ENCODE data around the gene ADH1B. TPM values are rescaled to one million over a fixed set of nuclear protein-coding genes. Genes with fewer than 3 reads are reported as not detected.

ADH1B gene
- total RNA-seq, 1 experiment from 2014 or later: not detected

GRCh38 chr4:99276417-99276816, 44.8 kb downstream of the ADH1B start:
- no peaks in the 10 kb centered on the region for H3K9me3 ChIP-seq (ENCODE audit: insufficient read depth, low read depth)
- H3K4me1 ChIP-seq (replicated peaks; ENCODE audit: insufficient read depth): no peaks in the 10 kb centered on the region
- H3K4me3 ChIP-seq: no peak overlapping the region
- H3K36me3 ChIP-seq (ENCODE audit: low read depth): no peaks in the 10 kb centered on the region
- no peaks in the 10 kb centered on the region for H3K27me3 ChIP-seq (ENCODE audit: insufficient read depth, low read depth)
- H3K79me2 ChIP-seq (ENCODE audit: low read depth): no peaks in the 10 kb centered on the region
- DNase-seq: no peak
- ChIA-PET CTCF (no interaction called here), POLR2A (ENCODE audit: unreplicated experiment) (no interaction called here)
- no peak overlapping the region for H3K4me2 ChIP-seq
- no peaks in the 10 kb centered on the region for H3F3A ChIP-seq (ENCODE audit: insufficient read depth, low read depth)
- no peak for TF ChIP-seq EZH2 (IDR thresholded peaks at IDR 0.05; ENCODE audit: low read depth)
- TF ChIP-seq CTCF (conservative IDR thresholded peaks at IDR 0.05): no peak
- H4K20me1 ChIP-seq (ENCODE audit: insufficient read depth): no peaks in the 10 kb centered on the region
- intact Hi-C loops (cut with micrococcal nuclease; ENCODE audit: unreplicated experiment): no loop called here
- H2AFZ ChIP-seq: no peak overlapping the region
- BruUV-seq (replicated peaks): no TSS peak
- H3K9me2 ChIP-seq (ENCODE audit: insufficient read depth): no peaks in the 10 kb centered on the region; the same call in 1 of the 2 replicates
- H3K27ac ChIP-seq: no peak overlapping the region

GRCh38 chr4:99275885-99276284, 45.3 kb downstream of the ADH1B start:
- no peaks in the 10 kb centered on the region for H3K36me3 ChIP-seq (ENCODE audit: low read depth)
- ChIA-PET CTCF (no interaction called here), POLR2A (ENCODE audit: unreplicated experiment) (no interaction called here)
- no peak for DNase-seq
- H3K4me3 ChIP-seq: no peak overlapping the region
- no peaks in the 10 kb centered on the region for H3K79me2 ChIP-seq (ENCODE audit: low read depth)
- no peaks in the 10 kb centered on the region for H3K27me3 ChIP-seq (ENCODE audit: insufficient read depth, low read depth)
- no peak overlapping the region for H3K27ac ChIP-seq
- no peaks in the 10 kb centered on the region for H3K9me3 ChIP-seq (ENCODE audit: insufficient read depth, low read depth)
- H3K4me2 ChIP-seq: no peak overlapping the region
- H4K20me1 ChIP-seq (ENCODE audit: insufficient read depth): no peaks in the 10 kb centered on the region
- no peaks in the 10 kb centered on the region for H3F3A ChIP-seq (ENCODE audit: insufficient read depth, low read depth)
- H3K4me1 ChIP-seq (replicated peaks; ENCODE audit: insufficient read depth): no peaks in the 10 kb centered on the region
- no peak for TF ChIP-seq EZH2 (IDR thresholded peaks at IDR 0.05; ENCODE audit: low read depth)
- BruUV-seq (replicated peaks): no TSS peak
- no peak overlapping the region for H2AFZ ChIP-seq
- no peaks in the 10 kb centered on the region; the same call in 1 of the 2 replicates for H3K9me2 ChIP-seq (ENCODE audit: insufficient read depth)
- intact Hi-C loops (cut with micrococcal nuclease; ENCODE audit: unreplicated experiment): no loop called here

- POLR2A ChIA-PET (ENCODE audit: unreplicated experiment): no interaction called here
Observed at GRCh38 chr4:99275050-99275449, 46.2 kb downstream of the ADH1B start.

More at GRCh38 chr4:99275050-99275449, 46.2 kb downstream of the ADH1B start:
- Histone ChIP-seq H3K4me2 (no peak overlapping the region), H3K36me3 (ENCODE audit: low read depth) (no peaks in the 10 kb centered on the region), H3K9me3 (ENCODE audit: insufficient read depth, low read depth) (no peaks in the 10 kb centered on the region), H3K79me2 (ENCODE audit: low read depth) (no peaks in the 10 kb centered on the region), H4K20me1 (ENCODE audit: insufficient read depth) (no peaks in the 10 kb centered on the region), H3K27ac (no peak overlapping the region), H2AFZ (no peak overlapping the region), H3F3A (ENCODE audit: insufficient read depth, low read depth) (no peaks in the 10 kb centered on the region), H3K4me3 (no peak overlapping the region), H3K4me1 (replicated peaks; ENCODE audit: insufficient read depth) (no peaks in the 10 kb centered on the region), H3K9me2 (ENCODE audit: insufficient read depth) (no peaks in the 10 kb centered on the region; the same call in 1 of the 2 replicates), H3K27me3 (ENCODE audit: insufficient read depth, low read depth) (no peaks in the 10 kb centered on the region)
- no TSS peak for BruUV-seq (replicated peaks)
- TF ChIP-seq CTCF (conservative IDR thresholded peaks at IDR 0.05) (no peak), EZH2 (IDR thresholded peaks at IDR 0.05; ENCODE audit: low read depth) (no peak)
- no peak for DNase-seq
- CTCF ChIA-PET: no interaction called here
- intact Hi-C loops (cut with micrococcal nuclease; ENCODE audit: unreplicated experiment): no loop called here

All from PC-9 (cell line).